Ovary (tissue), 10 donors: ENCODE measurements around the gene PFKFB4. TPM values are rescaled to one million over a fixed set of nuclear protein-coding genes. Genes with fewer than 3 reads are reported as not detected.

Source experiments
- DNase-seq, 5 donors: peaks; one replicate each; pipeline ENCODE4 v3.0.0-alpha.2; 2019 to 2020
- H3K27ac ChIP-seq, 2 donors: fragments of 200-600 bp; one replicate each; pipeline versions ENCODE4 v1.5.1 to v1.8.0; 2019 to 2022
- H3K27me3 ChIP-seq: fragments of 200-600 bp; one replicate; pipeline ENCODE4 v1.8.0; 2022
- H3K36me3 ChIP-seq: fragments of 200-600 bp; sonication (generic); one replicate; pipeline ENCODE4 v1.5.1; 2019
- H3K4me1 ChIP-seq: one replicate; pipeline ENCODE4 v1.8.1; 2013; ENCODE audit warnings: mild to moderate bottlenecking, moderate library complexity; ENCODE audit not compliant: insufficient read depth
- H3K4me3 ChIP-seq: fragments of 200-600 bp; sonication (generic); one replicate; pipeline ENCODE4 v1.5.1; 2017
- H3K9me3 ChIP-seq, 2 donors: fragments of 200-600 bp in 1 of 2; sonication (generic) in 1 of 2; one replicate each; pipeline versions ENCODE4 v1.5.1 to v1.8.1; 2013 to 2019; ENCODE audit warnings: mild to moderate bottlenecking in 1 of 2, moderate library complexity in 1 of 2
- CTCF ChIP-seq, 3 donors: fragments of 450-650 bp in 2 of 3; fragments of 200-600 bp in 1 of 3; IDR thresholded peaks; one replicate each; pipeline versions ENCODE4 v1.5.1 to v1.8.0; 2016 to 2022; ENCODE audit warnings: antibody characterized with exemption in 3 of 3, mild to moderate bottlenecking in 1 of 3
- EP300 ChIP-seq: sonication (generic); formaldehyde crosslinking; IDR thresholded peaks from one replicate; pipeline ENCODE4 v1.6.1; 2017; ENCODE audit warnings: antibody characterized with exemption
- POLR2A ChIP-seq: fragments of 450-650 bp; IDR thresholded peaks from one replicate; pipeline ENCODE4 v1.6.1; 2017; ENCODE audit warnings: antibody characterized with exemption, mild to moderate bottlenecking, moderate library complexity
- WGBS, 3 donors: extraction: QIAGEN DNeasy Blood & Tissue Kit in 1 of 3; methylation state at CpG; one replicate each; pipeline versions ENCODE4 v1.1.5 to v1.1.7; 2013 to 2017; 5-methylcytosine and 5-hydroxymethylcytosine counted together
- intact Hi-C, 4 donors: fragments of 100-400 bp; cut with DNase I; formaldehyde crosslinking; loops; one replicate each; pipeline versions ENCODE4 v1.11.0 to v1.15.1; 2022 to 2023
- long read RNA-seq, 3 donors: library from polyadenylated mRNA in 2 of 3; unstranded in 2 of 3; transcript quantifications; one replicate each; pipeline ENCODE4 v2.0.0 and lab custom pipeline, GENCODE V29; 2021 to 2026
- polyA plus RNA-seq, 2 donors: library from polyadenylated mRNA; stranded (reverse); fragments of 200-250 nt in 1 of 2; fragments of 350-450 nt in 1 of 2; fragmentation: Illumina TruSeq in 1 of 2; extraction: RNeasy Lipid Tissue Mini Kit (QIAGEN cat#74804) in 1 of 2; gene quantifications; one replicate each; pipeline ENCODE4 v1.2.3, GENCODE V29; 2013 to 2014
- total RNA-seq, 7 donors: library from RNA; depleted of rRNA in 2 of 7; stranded (reverse); fragments of >200 nt in 2 of 7; fragmentation: NEBNext Ultra II Directional in 3 of 7; extraction: Animal tissue kit (Norgen Biotek cat#: 25700) in 3 of 7; gene quantifications; one replicate each; pipeline versions ENCODE4 v1.1.0 to v1.2.4, GENCODE V29; 2016 to 2023
- donor health status: DM: no; HTN: no; CAD: no; lungs with moderate emphysema.
- donor health status: DM: no; HTN: no; CAD: no.
- donor health status: Bipolar disorder and iron deficiency.
- donor health status: DM: yes; HTN: yes; CAD: no.
- donor health status: DM: no; HTN: no; CAD: no.
- donor health status: DM: yes; HTN: yes; CAD: no.

PFKFB4 gene
- total RNA-seq (1 to 10 TPM; 3.3 to 8.0 (median 5.6) TPM), polyA plus RNA-seq (1 to 10 TPM; 2.3 to 6.3 TPM)
- long read RNA-seq, donor 1, transcript PFKFB4-201 (14 exons, 3,586 nt), result major isoform, 8 of 17 reads
- long read RNA-seq, donor 1, partial matches to known transcripts, result 3 of 17 reads
- long read RNA-seq, donor 1, other reads (novel, unspliced or antisense), result 6 of 17 reads
- long read RNA-seq, donor 2, partial matches to known transcripts, result 5 of 7 reads
- long read RNA-seq, donor 2, other reads (novel, unspliced or antisense), result 0 of 7 reads
- long read RNA-seq, donor 3, partial matches to known transcripts, result 1 of 8 reads
- long read RNA-seq, donor 3, other reads (novel, unspliced or antisense), result 4 of 8 reads

GRCh38 chr3:48556796-48557626 is at the start of gene PFKFB4:
Gene PFKFB4, minus strand, starts transcription at chr3:48556803. Its CDS starts 26 bp downstream, at chr3:48556777.
- peaks cover 10% of the 10 kb centered on the region for H3K4me1 ChIP-seq
- H3K4me3 ChIP-seq, result peak within 1 kb of the TSS; percentile 56
- H3K9me3 ChIP-seq, result no peaks in the 10 kb centered on the region
- intact Hi-C loops, result loop anchor here in 2 of 4 donors (5.0 to 10.0 kb wide), 3 partner anchors 50 to 282 kb away; partner anchors contain the start of gene UQCRC1 (in 1 of the 2)
- no peak within 1 kb of the TSS for H3K27ac ChIP-seq
- 1 to 2% (median 1%) methylated on average over 38 to 53 of the region's 53 CpGs for WGBS, 3 donors
- no peaks in the 10 kb centered on the region for H3K36me3 ChIP-seq
- H3K27me3 ChIP-seq, result no peaks in the 10 kb centered on the region
- no peak for TF ChIP-seq POLR2A
- peak in 2 of 3 donors; percentile 14 to 24 for TF ChIP-seq CTCF (IDR thresholded peaks at IDR 0.05)
- TF ChIP-seq EP300, result no peak
- peak; percentile 98 to 99 (median 99) for DNase-seq

- WGBS, 3 donors, result 69 to 73% (median 72%) methylated on average over 2 of the region's 2 CpGs
- Histone ChIP-seq H3K27me3 (no peaks in the 10 kb centered on the region), H3K4me1 (peaks cover 20% of the 10 kb centered on the region), H3K36me3 (no peaks in the 10 kb centered on the region), H3K9me3 (no peaks in the 10 kb centered on the region), H3K4me3 (no peak overlapping the region), H3K27ac (no peak overlapping the region)
- no peak for TF ChIP-seq EP300
- no peak for TF ChIP-seq POLR2A
- TF ChIP-seq CTCF (IDR thresholded peaks at IDR 0.05), result no peak
- intact Hi-C loops, result no loop called here
- DNase-seq, result no peak
Observed at GRCh38 chr3:48601622-48601994, 45.0 kb upstream of the PFKFB4 start.

- WGBS, 3 donors, result 90 to 96% (median 92%) methylated on average over 19 of the region's 19 CpGs
- intact Hi-C loops, result no loop called here
- no peaks in the 10 kb centered on the region for H3K9me3 ChIP-seq
- no peak overlapping the region for H3K27ac ChIP-seq
- H3K36me3 ChIP-seq, result no peaks in the 10 kb centered on the region
- no peaks in the 10 kb centered on the region for H3K27me3 ChIP-seq
- H3K4me1 ChIP-seq, result peaks cover 22% of the 10 kb centered on the region
- DNase-seq, result no peak
- no peak for TF ChIP-seq CTCF (IDR thresholded peaks at IDR 0.05)
- TF ChIP-seq EP300, result no peak
- no peak for TF ChIP-seq POLR2A
- H3K4me3 ChIP-seq, result no peak overlapping the region
Observed at GRCh38 chr3:48600711-48601621, 44.4 kb upstream of the PFKFB4 start.
